ENCODE measurements around the gene ZFYVE9.

Gene ZFYVE9

DNA sequence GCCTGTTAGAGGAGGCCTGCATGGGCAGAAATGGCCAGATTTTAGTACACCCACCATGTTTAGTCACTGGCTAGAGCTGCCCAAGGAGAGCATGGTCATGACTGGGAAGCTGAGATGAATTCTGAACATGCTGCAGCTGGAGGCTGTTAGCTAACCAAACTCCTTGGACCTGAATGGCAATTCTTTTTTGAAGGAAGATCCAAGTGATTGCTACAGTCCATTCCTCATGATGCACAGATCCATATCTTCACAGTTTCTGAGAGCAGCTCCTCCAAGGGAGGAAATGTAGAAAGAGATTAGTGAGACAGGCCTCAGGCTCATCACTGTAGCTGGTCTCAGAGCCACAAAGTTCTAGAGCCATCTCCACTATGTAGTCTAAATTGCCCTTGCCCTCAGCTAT, 11.1 kb downstream of the ZFYVE9 start:
- no peak overlapping the region for H3K4me3 ChIP-seq (ENCODE audit: low read depth, low read length)
- no peak for TF ChIP-seq CTCF (IDR thresholded peaks at IDR 0.05; ENCODE audit: borderline replicate concordance, insufficient read depth, low read depth, low read length)

- no peak for TF ChIP-seq CTCF (IDR thresholded peaks at IDR 0.05; ENCODE audit: borderline replicate concordance, insufficient read depth, low read depth, low read length)
- no peak overlapping the region for H3K4me3 ChIP-seq (ENCODE audit: low read depth, low read length)
These were observed 12.0 kb downstream of the ZFYVE9 start for GRCh38 chr1:52153898-52154297.

GRCh38 chr1:52156460-52156859, 14.6 kb downstream of the ZFYVE9 start:
- TF ChIP-seq CTCF (IDR thresholded peaks at IDR 0.05; ENCODE audit: borderline replicate concordance, insufficient read depth, low read depth, low read length) = no peak
- H3K4me3 ChIP-seq (ENCODE audit: low read depth, low read length) = no peak overlapping the region

- no peak overlapping the region for H3K4me3 ChIP-seq (ENCODE audit: low read depth, low read length)
- no peak for TF ChIP-seq CTCF (IDR thresholded peaks at IDR 0.05; ENCODE audit: borderline replicate concordance, insufficient read depth, low read depth, low read length)
These were observed 15.7 kb downstream of the ZFYVE9 start for GRCh38 chr1:52157582-52157981.

DNA sequence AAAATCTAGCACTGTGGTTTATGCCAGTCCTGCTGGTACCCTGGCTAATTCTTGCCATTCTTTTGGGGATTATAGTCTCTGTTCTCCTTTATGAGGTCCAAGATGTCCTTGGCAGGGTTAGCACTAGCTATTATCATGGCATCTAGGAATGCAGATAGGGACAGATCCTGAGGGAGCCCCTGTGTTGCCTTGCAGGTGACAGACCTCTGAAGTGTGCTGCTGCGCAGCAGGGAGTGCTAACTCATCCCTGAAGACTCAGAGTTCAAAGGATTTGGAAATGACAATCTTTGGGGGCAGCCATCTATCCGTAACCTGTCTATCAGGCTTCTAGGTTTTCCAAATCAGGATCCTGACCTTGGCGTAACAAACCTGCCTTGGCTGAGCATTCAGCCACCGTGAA, 16.3 kb downstream of the ZFYVE9 start:
- no peak for TF ChIP-seq CTCF (IDR thresholded peaks at IDR 0.05; ENCODE audit: borderline replicate concordance, insufficient read depth, low read depth, low read length)
- no peak overlapping the region for H3K4me3 ChIP-seq (ENCODE audit: low read depth, low read length)

GRCh38 chr1:52159033-52159789, 17.3 kb downstream of the ZFYVE9 start:
- no peak for TF ChIP-seq CTCF (IDR thresholded peaks at IDR 0.05; ENCODE audit: borderline replicate concordance, insufficient read depth, low read depth, low read length)
- H3K4me3 ChIP-seq (ENCODE audit: low read depth, low read length) = no peak overlapping the region

- TF ChIP-seq CTCF (IDR thresholded peaks at IDR 0.05; ENCODE audit: borderline replicate concordance, insufficient read depth, low read depth, low read length) = no peak
- H3K4me3 ChIP-seq (ENCODE audit: low read depth, low read length) = no peak overlapping the region
These were observed 21.1 kb downstream of the ZFYVE9 start for GRCh38 chr1:52162947-52163346.

Data from GM12875 (cell line).